HFF-Myc (cell line): ENCODE results near the gene LILRB2.
"Not testable (repeated sequence)": the region's sequence is repeated elsewhere in the genome, so short reads cannot be mapped to it uniquely, and the experiment has no call there.

ENCODE experiments used
- DNase-seq: peaks from one replicate; pipeline ENCODE4 v3.0.0-alpha.2; 2011; ENCODE audit warnings: low read depth; ENCODE audit errors: extremely low read depth
- H3K4me3 ChIP-seq: replicated peaks from 2 replicates; pipeline ENCODE4 v1.5.1; 2011; ENCODE audit warnings: low read depth, mild to moderate bottlenecking, control low read depth, low read length
- CTCF ChIP-seq: IDR thresholded peaks from 2 replicates; pipeline ENCODE4 v1.5.1; 2012; ENCODE audit warnings: mild to moderate bottlenecking, low read depth, low read length, control low read depth; ENCODE audit errors: missing control alignments

Gene LILRB2

GRCh38 chr19:54294539-54294938 lies 13.6 kb upstream of the LILRB2 start:
- no peak for TF ChIP-seq CTCF
- DNase-seq = no peak
- H3K4me3 ChIP-seq = no peak overlapping the region

DNA sequence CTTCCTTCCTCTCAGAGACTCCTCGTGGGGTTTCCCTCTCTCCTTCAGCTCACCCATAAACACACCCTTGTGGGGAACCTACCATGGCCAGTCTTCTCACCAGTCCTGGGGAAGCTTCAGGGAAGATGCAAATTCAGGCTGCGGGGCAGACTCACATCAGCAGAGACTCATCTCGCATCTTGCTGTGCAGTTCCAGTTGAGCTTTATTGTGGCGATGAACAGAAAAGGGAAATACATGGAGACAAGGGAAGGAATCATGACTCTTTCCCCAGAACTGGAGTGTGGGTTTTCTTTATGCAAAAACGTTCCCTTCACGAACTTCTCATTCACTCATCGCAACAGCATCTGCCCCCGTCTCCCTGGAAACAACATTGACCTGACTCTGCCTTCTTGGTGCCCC lies 8.2 kb upstream of the LILRB2 start:
- H3K4me3 ChIP-seq, DNase-seq: not testable (repeated sequence)

- TF ChIP-seq CTCF = no peak
- no peak overlapping the region for H3K4me3 ChIP-seq
- DNase-seq = no peak
Measured at GRCh38 chr19:54287456-54287855, 6.5 kb upstream of the LILRB2 start.

GRCh38 chr19:54286283-54286682 lies 5.4 kb upstream of the LILRB2 start:
- not testable (repeated sequence) for H3K4me3 ChIP-seq, DNase-seq

GRCh38 chr19:54285427-54286056 lies 4.6 kb upstream of the LILRB2 start:
- not testable (repeated sequence) for H3K4me3 ChIP-seq, DNase-seq

DNA sequence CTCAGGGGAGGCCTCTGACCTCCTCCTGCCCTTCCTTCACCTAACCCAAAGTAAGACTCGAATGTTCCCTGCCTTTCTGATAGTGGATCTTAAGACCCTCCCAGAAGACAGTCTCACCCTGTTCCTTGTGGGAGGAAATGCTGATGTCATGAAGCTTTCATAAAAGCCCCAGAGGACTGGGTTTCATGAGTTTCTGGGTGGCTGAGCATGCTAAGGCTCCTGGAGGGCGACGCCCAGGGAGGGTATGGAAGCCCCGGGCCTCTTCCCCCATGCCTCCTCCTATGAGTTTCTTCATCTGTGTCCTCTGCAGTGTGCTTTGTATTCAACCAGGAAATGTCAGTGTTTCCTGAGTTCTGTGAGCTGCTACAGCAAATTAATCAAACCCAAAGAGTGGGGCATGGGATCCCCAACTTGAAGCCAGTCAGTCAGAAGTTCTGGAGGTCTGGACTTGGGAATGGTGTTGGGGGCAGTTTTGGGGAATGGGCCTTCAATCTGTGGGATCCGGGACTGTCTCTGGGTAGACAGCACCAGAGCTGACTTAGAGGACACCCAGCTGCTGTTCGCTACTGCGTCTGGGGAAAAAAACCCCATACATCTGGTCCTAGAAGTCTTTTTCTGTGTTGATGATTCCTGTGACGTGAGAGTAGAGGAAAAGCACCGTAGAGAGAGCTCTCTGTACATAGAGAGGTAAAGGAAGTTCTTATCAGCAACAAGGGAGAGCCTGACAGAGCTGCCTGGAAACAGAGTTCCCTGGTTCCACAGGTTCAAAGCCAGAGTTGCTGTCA lies 2.0 kb upstream of the LILRB2 start:
- no peak for TF ChIP-seq CTCF
- DNase-seq = no peak
- H3K4me3 ChIP-seq = no peak overlapping the region

GRCh38 chr19:54281729-54282075 lies 792 bp upstream of the LILRB2 start:
- H3K4me3 ChIP-seq, DNase-seq: not testable (repeated sequence)

- H3K4me3 ChIP-seq, DNase-seq: not testable (repeated sequence)
Measured at GRCh38 chr19:54280441-54280840, 469 bp downstream of the LILRB2 start.

- H3K4me3 ChIP-seq, DNase-seq: not testable (repeated sequence)
Measured at GRCh38 chr19:54280025-54280424, 885 bp downstream of the LILRB2 start.

GRCh38 chr19:54279406-54279962 lies 1.4 kb downstream of the LILRB2 start:
- no peak for DNase-seq
- H3K4me3 ChIP-seq = no peak overlapping the region
- no peak for TF ChIP-seq CTCF

GRCh38 chr19:54278571-54279195 lies 2.2 kb downstream of the LILRB2 start:
- not testable (repeated sequence) for H3K4me3 ChIP-seq, DNase-seq

- DNase-seq, H3K4me3 ChIP-seq: not testable (repeated sequence)
Measured at GRCh38 chr19:54278056-54278455, 2.9 kb downstream of the LILRB2 start.

DNA sequence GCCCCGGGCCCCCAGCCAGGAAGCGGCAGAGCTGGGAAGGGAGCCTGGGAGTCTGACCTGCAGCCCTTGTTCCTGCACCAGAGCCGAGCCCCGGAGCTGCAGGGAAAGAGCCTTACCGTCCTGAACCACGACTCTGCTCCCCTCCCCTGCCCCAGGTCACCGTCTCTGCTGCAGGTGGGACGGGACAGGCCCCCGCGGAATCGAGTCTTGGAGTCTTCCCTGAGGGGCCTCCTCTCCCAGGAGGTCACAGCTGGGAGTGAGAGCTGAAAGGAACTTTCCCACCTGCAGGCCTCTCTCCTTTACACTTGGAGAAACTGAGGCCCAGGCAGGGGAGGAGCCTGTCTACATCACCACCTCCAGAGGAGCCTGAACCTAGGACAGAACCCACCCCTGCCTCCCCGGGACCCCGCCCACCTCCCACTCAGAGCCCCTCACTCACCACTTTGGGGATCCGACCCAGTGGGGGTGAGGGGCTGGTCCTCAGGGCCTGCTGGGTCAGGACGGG lies 3.7 kb downstream of the LILRB2 start:
- H3K4me3 ChIP-seq, DNase-seq: not testable (repeated sequence)
